OCI-LY3 (cell line): ENCODE results near the gene HDGFL2.
"Not testable (repeated sequence)": the region's sequence is repeated elsewhere in the genome, so short reads cannot be mapped to it uniquely, and the experiment has no call there.

ENCODE experiments used
- H2AFZ ChIP-seq: fragments of 200-600, 300-600 bp; shearing (Covaris generic); 2 replicates; pipeline ENCODE4 v1.6.0; 2014; ENCODE audit warnings: antibody characterized with exemption, low read depth, low read length
- H3K27ac ChIP-seq: fragments of 200-600, 300-600 bp; sonication (generic); 2 replicates; pipeline ENCODE4 v1.5.1; 2014; ENCODE audit warnings: mild to moderate bottlenecking, low read length, moderate library complexity, mixed read lengths
- H3K27me3 ChIP-seq: fragments of 200-600, 300-600 bp; sonication (generic); 2 replicates; pipeline ENCODE4 v1.6.1; 2014; ENCODE audit warnings: low read depth, low read length, mixed read lengths
- H3K36me3 ChIP-seq: fragments of 200-600, 300-600 bp; sonication (generic); replicated peaks from 2 replicates; pipeline ENCODE3; 2014; ENCODE audit warnings: low read depth, low read length, mixed read lengths
- H3K4me1 ChIP-seq: fragments of 300-600, 200-600 bp; sonication (generic); 2 replicates; pipeline ENCODE4 v1.6.1; 2014; ENCODE audit warnings: low read length, mixed read lengths
- H3K4me2 ChIP-seq: fragments of 200-600, 300-600 bp; sonication (generic); 2 replicates; pipeline ENCODE4 v1.6.1; 2014; ENCODE audit warnings: low read length, mixed read lengths
- H3K4me3 ChIP-seq: fragments of 300-600, 200-600 bp; sonication (generic); 2 replicates; pipeline ENCODE4 v1.5.1; 2014; ENCODE audit warnings: antibody characterized with exemption, mild to moderate bottlenecking, low read length, moderate library complexity
- H3K79me2 ChIP-seq: fragments of 300-600, 200-600 bp; shearing (Covaris generic); 2 replicates; pipeline ENCODE4 v1.6.1; 2014; ENCODE audit warnings: mild to moderate bottlenecking, low read length, mixed read lengths
- H3K9ac ChIP-seq: fragments of 300-600, 200-600 bp; shearing (Covaris generic); 2 replicates; pipeline ENCODE4 v1.6.0; 2014; ENCODE audit warnings: mild to moderate bottlenecking, low read length, moderate library complexity
- H3K9me3 ChIP-seq: fragments of 200-600, 300-600 bp; shearing (Covaris generic); 2 replicates; pipeline ENCODE4 v1.6.1; 2014; ENCODE audit warnings: low read length, mixed read lengths; ENCODE audit not compliant: insufficient read depth
- H4K20me1 ChIP-seq: fragments of 200-600, 300-600 bp; sonication (generic); 2 replicates; pipeline ENCODE4 v1.6.1; 2016; ENCODE audit warnings: low read length, mixed read lengths; ENCODE audit not compliant: insufficient read depth
- CTCF ChIP-seq: fragments of 200-600, 300-600 bp; sonication (generic); IDR thresholded peaks from 2 replicates; pipeline ENCODE4 v1.5.1; 2014; ENCODE audit warnings: antibody characterized with exemption, low read length, low read depth
- EZH2phosphoT487 ChIP-seq: fragments of 200-600 bp; shearing (Covaris generic); IDR thresholded peaks from 2 replicates; pipeline ENCODE4 v1.6.1; 2018; ENCODE audit warnings: antibody characterized with exemption, mixed run types, low read depth

Gene HDGFL2

GRCh38 chr19:4539693-4540581 lies 67.8 kb downstream of the HDGFL2 start, which contains the start of gene LRG1:
TSS of gene LRG1 (minus strand) at chr19:4540036. CDS start at chr19:4540013, 23 bp downstream.
- peak within 1 kb of the TSS; percentile 25; the same call in 1 of the 2 replicates for H2AFZ ChIP-seq
- H3K79me2 ChIP-seq = no peaks in the 10 kb centered on the region
- peaks cover 29% of the 10 kb centered on the region for H3K4me1 ChIP-seq
- peak within 1 kb of the TSS; percentile 12 for H3K27ac ChIP-seq
- H3K4me3 ChIP-seq = peak within 1 kb of the TSS; percentile 79
- H3K27me3 ChIP-seq = no peaks in the 10 kb centered on the region
- TF ChIP-seq CTCF (no peak), EZH2phosphoT487 (no peak)
- peak within 1 kb of the TSS; percentile 83 for H3K4me2 ChIP-seq
- H3K9me3 ChIP-seq = no peaks in the 10 kb centered on the region
- H3K9ac ChIP-seq = peak within 1 kb of the TSS; percentile 66
- no peaks in the 10 kb centered on the region for H4K20me1 ChIP-seq
- H3K36me3 ChIP-seq = no peaks in the 10 kb centered on the region

- Histone ChIP-seq H3K4me1 (peaks cover 29% of the 10 kb centered on the region), H3K36me3 (no peaks in the 10 kb centered on the region), H3K79me2 (no peaks in the 10 kb centered on the region), H3K27me3 (no peaks in the 10 kb centered on the region), H3K9ac (no peak overlapping the region), H3K27ac (no peak overlapping the region), H3K4me3 (no peak overlapping the region), H3K4me2 (no peak overlapping the region), H3K9me3 (no peaks in the 10 kb centered on the region), H2AFZ (no peak overlapping the region), H4K20me1 (no peaks in the 10 kb centered on the region)
- no peak for TF ChIP-seq EZH2phosphoT487
- TF ChIP-seq CTCF = no peak
Measured at GRCh38 chr19:4541114-4541805, 69.2 kb downstream of the HDGFL2 start.

GRCh38 chr19:4541806-4542145 lies 69.7 kb downstream of the HDGFL2 start:
- H3K27ac ChIP-seq, H3K36me3 ChIP-seq, H3K79me2 ChIP-seq, H4K20me1 ChIP-seq, H3K4me3 ChIP-seq, H3K27me3 ChIP-seq, H3K9ac ChIP-seq, H3K4me2 ChIP-seq, H3K9me3 ChIP-seq, H2AFZ ChIP-seq: not testable (repeated sequence)
- H3K4me1 ChIP-seq = peaks cover 29% of the 10 kb centered on the region

GRCh38 chr19:4542896-4543841 lies 71.1 kb downstream of the HDGFL2 start:
- Histone ChIP-seq H2AFZ (no peak overlapping the region), H4K20me1 (no peaks in the 10 kb centered on the region), H3K79me2 (no peaks in the 10 kb centered on the region), H3K36me3 (peaks cover 5% of the 10 kb centered on the region), H3K9ac (no peak overlapping the region), H3K4me1 (peaks cover 29% of the 10 kb centered on the region), H3K27me3 (no peaks in the 10 kb centered on the region), H3K27ac (no peak overlapping the region), H3K4me2 (peak overlapping the region; percentile 51), H3K4me3 (no peak overlapping the region), H3K9me3 (no peaks in the 10 kb centered on the region)
- TF ChIP-seq EZH2phosphoT487 = no peak
- no peak for TF ChIP-seq CTCF
